Activated naive CD4-positive, alpha-beta T cell treated with anti-CD3 and anti-CD28 coated beads, Interleukin-2, amount 10 ng/mL, durations not matched to agents 5 hours and 36 hours (primary cell): ENCODE results near the gene SLC6A7. TPM values are rescaled to one million over a fixed set of nuclear protein-coding genes. Genes with fewer than 3 reads are reported as not detected.

Source experiments
- total RNA-seq, 2 experiments: library from RNA; stranded (reverse); gene quantifications; one replicate each; pipeline ENCODE4 v1.2.3, GENCODE V29; 2021

Gene SLC6A7
- not detected for total RNA-seq

DNA sequence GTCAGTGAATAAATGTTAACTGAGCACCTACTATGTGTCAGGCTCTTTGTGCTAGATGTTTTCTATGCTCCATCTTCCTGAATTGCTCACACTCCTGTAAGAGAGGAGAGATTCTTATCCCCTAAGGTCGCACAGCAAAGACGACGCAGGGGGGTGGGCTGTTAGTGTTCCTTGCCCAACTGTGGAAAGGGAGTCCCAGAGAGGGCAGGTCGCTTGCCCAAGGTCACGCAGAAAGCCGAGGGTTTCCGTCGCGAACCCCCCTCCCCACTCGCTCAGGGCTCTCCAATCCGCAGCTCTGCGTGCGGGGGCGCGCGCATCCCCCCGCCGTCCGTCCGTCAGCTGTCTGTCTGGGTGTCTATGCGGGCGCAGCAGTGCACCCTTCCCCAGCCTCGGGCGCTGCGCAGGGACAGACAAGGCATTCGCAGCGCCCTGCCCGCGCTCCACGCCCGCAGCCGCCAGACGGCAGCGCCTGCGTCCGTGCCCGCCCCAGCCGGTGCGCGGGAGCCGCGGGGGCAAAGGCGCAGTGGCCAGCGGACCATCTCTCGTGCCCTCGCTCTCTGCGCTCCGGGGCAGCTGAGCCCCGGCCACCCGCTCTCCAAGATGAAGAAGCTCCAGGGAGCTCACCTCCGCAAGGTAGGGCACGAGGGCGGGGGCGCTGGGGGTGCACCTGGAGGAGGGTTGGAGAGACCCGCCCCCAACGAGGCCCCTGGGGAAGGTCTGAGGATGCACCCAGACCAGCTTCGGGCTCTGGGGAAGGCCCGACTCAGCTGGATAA is at the start of gene SLC6A7:
Gene SLC6A7 (plus strand): TSS at position 335 of the 775 bp plus-strand sequence. CDS start 266 bp downstream, at position 601.

DNA sequence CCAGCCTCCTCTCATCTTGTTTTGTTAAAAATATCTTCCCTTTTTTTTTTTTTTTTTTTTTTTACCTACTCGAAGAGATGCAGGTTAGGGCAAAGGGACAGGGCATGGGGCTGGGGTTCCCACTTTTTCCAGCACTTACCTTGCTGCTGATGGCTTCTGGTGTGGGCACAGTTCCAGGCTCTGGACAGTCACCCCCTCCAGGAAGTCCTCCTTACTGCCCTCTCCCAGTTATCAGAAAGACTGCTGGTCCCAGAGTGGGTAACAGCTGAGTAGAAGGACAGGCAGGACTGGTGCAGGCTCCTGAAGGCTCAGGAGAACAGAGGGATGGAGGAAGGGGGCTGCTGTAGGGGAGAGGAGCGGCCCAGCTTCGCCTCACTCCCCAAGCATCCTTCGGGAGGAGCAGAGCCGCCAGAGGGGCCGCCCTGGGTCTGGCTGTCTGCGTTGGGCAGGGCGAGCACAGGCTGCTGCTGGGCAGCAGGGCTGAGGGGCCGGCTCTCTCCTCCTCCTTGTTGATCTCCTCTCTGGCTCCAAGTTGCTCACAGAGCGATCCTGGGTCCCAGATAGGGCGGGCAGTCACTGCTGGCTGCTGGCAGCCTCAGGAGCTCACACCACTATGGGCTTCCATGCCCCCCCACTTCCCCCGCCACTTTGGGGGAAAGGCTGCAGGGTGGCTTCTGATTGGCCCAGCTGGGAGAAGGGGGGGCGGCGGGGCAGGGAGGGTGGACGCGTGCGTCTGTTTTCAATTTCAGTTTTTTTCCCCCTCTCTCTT is 34.4 kb upstream of the SLC6A7 start, which contains the start of gene PDGFRB:
Gene PDGFRB (minus strand): TSS at position 588 of the 769 bp plus-strand sequence. CDS start 18,798 bp downstream, outside the sequence.

DNA sequence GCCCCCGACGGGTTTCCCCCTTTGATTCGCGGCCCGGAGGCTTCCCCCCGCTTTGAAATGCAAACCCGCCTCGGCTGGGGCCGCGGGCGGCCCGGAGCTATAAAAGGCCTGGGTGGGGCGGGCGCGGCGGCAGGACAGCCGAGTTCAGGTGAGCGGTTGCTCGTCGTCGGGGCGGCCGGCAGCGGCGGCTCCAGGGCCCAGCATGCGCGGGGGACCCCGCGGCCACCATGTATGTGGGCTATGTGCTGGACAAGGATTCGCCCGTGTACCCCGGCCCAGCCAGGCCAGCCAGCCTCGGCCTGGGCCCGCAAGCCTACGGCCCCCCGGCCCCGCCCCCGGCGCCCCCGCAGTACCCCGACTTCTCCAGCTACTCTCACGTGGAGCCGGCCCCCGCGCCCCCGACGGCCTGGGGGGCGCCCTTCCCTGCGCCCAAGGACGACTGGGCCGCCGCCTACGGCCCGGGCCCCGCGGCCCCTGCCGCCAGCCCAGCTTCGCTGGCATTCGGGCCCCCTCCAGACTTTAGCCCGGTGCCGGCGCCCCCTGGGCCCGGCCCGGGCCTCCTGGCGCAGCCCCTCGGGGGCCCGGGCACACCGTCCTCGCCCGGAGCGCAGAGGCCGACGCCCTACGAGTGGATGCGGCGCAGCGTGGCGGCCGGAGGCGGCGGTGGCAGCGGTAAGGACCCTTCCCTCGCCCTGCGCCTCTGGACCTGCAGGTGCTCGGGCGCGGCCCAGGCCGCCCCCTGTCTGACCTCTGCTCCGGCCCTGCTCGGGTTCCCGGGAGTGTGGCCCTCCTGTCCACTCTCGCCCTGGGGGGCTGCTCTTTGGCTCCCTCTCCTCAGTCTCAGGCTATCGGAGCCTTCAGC is 23.0 kb upstream of the SLC6A7 start, which contains the start of gene CDX1:
Gene CDX1 (plus strand): TSS at position 129 of the 862 bp plus-strand sequence. CDS start 99 bp downstream, at position 228.

Other genes starting within 250 kb of the SLC6A7 start
- not detected for gene PDE6A, start 245.3 kb upstream of the SLC6A7 start, total RNA-seq
- 1 to 10 TPM; 9.2 TPM for gene SLC26A2, start 229.3 kb upstream of the SLC6A7 start, total RNA-seq
- gene TIGD6, start 189.4 kb upstream of the SLC6A7 start, total RNA-seq: 1 to 10 TPM; 2.5 TPM
- 10 to 100 TPM; 36.0 to 36.3 TPM for gene HMGXB3, start 189.3 kb upstream of the SLC6A7 start, total RNA-seq
- not detected for gene CSF1R, start 103.5 kb upstream of the SLC6A7 start, total RNA-seq
- 1 to 10 TPM; 3.2 to 4.5 TPM for gene PDGFRB, start 34.2 kb upstream of the SLC6A7 start, total RNA-seq
- not detected for gene CDX1, start 23.3 kb upstream of the SLC6A7 start, total RNA-seq
- gene CAMK2A, start 99.7 kb downstream of the SLC6A7 start, total RNA-seq: not detected
- gene ARSI, start 112.8 kb downstream of the SLC6A7 start, total RNA-seq: not detected
- 10 to 100 TPM; 51.1 to 56.0 TPM for gene TCOF1, start 167.6 kb downstream of the SLC6A7 start, total RNA-seq
- 100 to 1,000 TPM; 597 to 608 TPM for gene CD74, start 222.8 kb downstream of the SLC6A7 start, total RNA-seq